A673 (cell line): ENCODE results near the gene BBS9.

Experiments used
- EZH2 ChIP-seq: fragments of 200-600 bp; sonication (generic); IDR thresholded peaks from 2 replicates; pipeline ENCODE4 v1.6.1; 2017; ENCODE audit warnings: borderline replicate concordance, low read depth, mild to moderate bottlenecking, mixed read lengths, antibody characterized with exemption, low read length; ENCODE audit not compliant: poor library complexity, severe bottlenecking
- TF ChIP-seq, protein P1 (sequence below): fragments of 300-800, 200-600 bp; sonication (generic); conservative IDR thresholded peaks from 2 replicates; pipeline ENCODE4 v1.5.1; 2017; ENCODE audit warnings: low read depth, mild to moderate bottlenecking, antibody characterized with exemption, low read length, moderate library complexity, mixed read lengths

DNA sequence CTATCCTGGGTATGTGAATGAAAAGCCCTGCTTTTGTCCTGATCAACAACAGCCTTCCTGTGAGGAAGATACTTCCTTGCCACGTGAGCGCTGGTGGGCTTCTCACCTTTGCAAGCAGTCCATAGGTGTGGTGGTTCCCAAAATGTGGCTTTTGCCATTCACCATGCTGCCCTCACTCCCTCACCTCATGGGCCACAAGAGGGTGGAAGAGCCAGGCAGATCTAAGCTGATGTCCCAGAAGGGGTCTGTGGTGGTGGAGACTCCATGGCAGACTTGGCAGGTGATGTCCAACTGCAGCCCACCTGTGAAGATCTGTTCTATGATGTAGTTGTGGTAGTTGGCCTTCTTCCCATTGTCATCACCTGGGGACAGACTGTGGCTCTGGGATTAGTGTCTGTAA, 147.4 kb downstream of the BBS9 start:
- TF ChIP-seq EZH2: no peak
- TF ChIP-seq, protein P1, sequence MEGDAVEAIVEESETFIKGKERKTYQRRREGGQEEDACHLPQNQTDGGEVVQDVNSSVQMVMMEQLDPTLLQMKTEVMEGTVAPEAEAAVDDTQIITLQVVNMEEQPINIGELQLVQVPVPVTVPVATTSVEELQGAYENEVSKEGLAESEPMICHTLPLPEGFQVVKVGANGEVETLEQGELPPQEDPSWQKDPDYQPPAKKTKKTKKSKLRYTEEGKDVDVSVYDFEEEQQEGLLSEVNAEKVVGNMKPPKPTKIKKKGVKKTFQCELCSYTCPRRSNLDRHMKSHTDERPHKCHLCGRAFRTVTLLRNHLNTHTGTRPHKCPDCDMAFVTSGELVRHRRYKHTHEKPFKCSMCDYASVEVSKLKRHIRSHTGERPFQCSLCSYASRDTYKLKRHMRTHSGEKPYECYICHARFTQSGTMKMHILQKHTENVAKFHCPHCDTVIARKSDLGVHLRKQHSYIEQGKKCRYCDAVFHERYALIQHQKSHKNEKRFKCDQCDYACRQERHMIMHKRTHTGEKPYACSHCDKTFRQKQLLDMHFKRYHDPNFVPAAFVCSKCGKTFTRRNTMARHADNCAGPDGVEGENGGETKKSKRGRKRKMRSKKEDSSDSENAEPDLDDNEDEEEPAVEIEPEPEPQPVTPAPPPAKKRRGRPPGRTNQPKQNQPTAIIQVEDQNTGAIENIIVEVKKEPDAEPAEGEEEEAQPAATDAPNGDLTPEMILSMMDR: no peak
